Stomach (tissue), 9 donors: ENCODE results near the gene OTUD7B. TPM values are rescaled to one million over a fixed set of nuclear protein-coding genes. Genes with fewer than 3 reads are reported as not detected.
A peak's percentile ranks its signal among the peaks of the same experiment; 100 is the strongest.

ENCODE experiments used
- DNase-seq, 2 donors: peaks; one replicate each; pipeline versions ENCODE4 v3.0.0 to v3.0.0-alpha.2; 2013 to 2019
- H3K27ac ChIP-seq, 5 donors: fragments of 200-600 bp in 4 of 5; sonication (generic) in 4 of 5; one replicate each; pipeline ENCODE4 v1.5.1; 2013 to 2019; ENCODE audit warnings: mild to moderate bottlenecking in 1 of 5, moderate library complexity in 1 of 5
- H3K27me3 ChIP-seq, 3 donors: fragments of 200-600 bp; sonication (generic); one replicate each; pipeline ENCODE4 v1.5.1; 2017 to 2019; ENCODE audit warnings: mixed run types in 1 of 3
- H3K36me3 ChIP-seq, 4 donors: fragments of 200-600 bp; sonication (generic); 1 replicate in 3 of 4; 2 replicates in 1 of 4; pipeline ENCODE4 v1.5.1; 2016 to 2019
- H3K4me1 ChIP-seq, 4 donors: fragments of 200-600 bp; sonication (generic); one replicate each; pipeline ENCODE4 v1.5.1; 2016 to 2019
- H3K4me3 ChIP-seq, 4 donors: fragments of 200-600 bp; sonication (generic) in 3 of 4; one replicate each; pipeline ENCODE4 v1.5.1; 2016 to 2019; ENCODE audit warnings: mild to moderate bottlenecking in 1 of 4
- H3K9me3 ChIP-seq, 4 donors: fragments of 200-600 bp; sonication (generic); one replicate each; pipeline ENCODE4 v1.5.1; 2016 to 2019
- EP300 ChIP-seq: sonication (generic); formaldehyde crosslinking; IDR thresholded peaks from one replicate; pipeline ENCODE4 v1.6.1; 2017; ENCODE audit warnings: antibody characterized with exemption
- POLR2A ChIP-seq, 4 donors: fragments of 450-650 bp; IDR thresholded peaks; one replicate each; pipeline ENCODE4 v1.6.1; 2016; ENCODE audit warnings: antibody characterized with exemption in 4 of 4, control low read depth in 2 of 4, mild to moderate bottlenecking in 1 of 4, moderate library complexity in 1 of 4
- POLR2AphosphoS5 ChIP-seq, 3 donors: sonication (generic); formaldehyde crosslinking; IDR thresholded peaks; one replicate each; pipeline ENCODE4 v1.6.1; 2016; ENCODE audit warnings: antibody characterized with exemption in 3 of 3
- WGBS, 5 donors: extraction: QIAGEN DNeasy Blood & Tissue Kit in 3 of 5; methylation state at CpG; one replicate each; pipeline versions ENCODE4 v1.1.5 to v1.1.7; 2013 to 2018; 5-methylcytosine and 5-hydroxymethylcytosine counted together
- intact Hi-C: fragments of 100-400 bp; cut with DNase I; formaldehyde crosslinking; loops from one replicate; pipeline ENCODE4 v1.15.1; 2023; ENCODE audit warnings: low total_unique reads
- polyA plus RNA-seq, 3 donors: library from polyadenylated mRNA; stranded (reverse); fragments of 200-250 nt; gene quantifications; one replicate each; pipeline ENCODE4 v1.2.3, GENCODE V29; 2013
- total RNA-seq, 5 donors: library from RNA; depleted of rRNA; stranded (reverse); fragments of >200 nt; gene quantifications; one replicate each; pipeline versions ENCODE4 v1.1.0 to v1.2.3, GENCODE V29; 2014 to 2016
- TF ChIP-seq, protein P1 (sequence below), 7 experiments: fragments of 450-650 bp in 4 of 7; fragments of 200-600 bp in 3 of 7; sonication (generic) in 3 of 7; IDR thresholded peaks; one replicate each; pipeline ENCODE4 v1.5.1; 2016 to 2019; ENCODE audit warnings: antibody characterized with exemption in 7 of 7, control low read depth in 2 of 7, mild to moderate bottlenecking in 1 of 7
- donor health status: healthy with polysubstance abuse.
- donor health status: Bipolar disorder and iron deficiency.
- donor health status: healthy.

The OTUD7B gene
- total and polyA plus RNA-seq, 8 donors: 2.2 to 38.8 (median 10.9) TPM

DNA sequence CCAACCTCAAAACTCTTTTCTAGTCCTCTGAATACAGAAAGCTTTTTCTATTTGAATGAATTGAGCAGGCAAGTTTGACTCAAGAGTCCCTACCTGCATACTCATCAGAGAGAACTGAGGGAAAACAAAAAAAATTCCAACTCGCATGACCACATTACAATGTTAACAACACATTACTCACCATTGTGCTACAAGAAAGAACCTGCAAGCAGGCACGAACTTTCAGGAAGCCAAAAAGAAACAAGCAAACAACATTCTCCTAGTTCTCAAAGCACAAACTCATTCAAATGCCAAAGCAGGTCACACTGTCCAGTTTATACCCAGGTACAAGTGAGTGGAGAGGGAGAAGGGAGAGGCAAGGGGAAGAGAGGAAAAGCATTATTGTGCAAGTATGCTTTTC lies 14.6 kb downstream of the OTUD7B start:
- no peak overlapping the region for H3K27ac ChIP-seq
- peak in 1 of 3 donors; percentile 27 for TF ChIP-seq POLR2AphosphoS5 (IDR thresholded peaks at IDR 0.05)
- TF ChIP-seq, protein P1, sequence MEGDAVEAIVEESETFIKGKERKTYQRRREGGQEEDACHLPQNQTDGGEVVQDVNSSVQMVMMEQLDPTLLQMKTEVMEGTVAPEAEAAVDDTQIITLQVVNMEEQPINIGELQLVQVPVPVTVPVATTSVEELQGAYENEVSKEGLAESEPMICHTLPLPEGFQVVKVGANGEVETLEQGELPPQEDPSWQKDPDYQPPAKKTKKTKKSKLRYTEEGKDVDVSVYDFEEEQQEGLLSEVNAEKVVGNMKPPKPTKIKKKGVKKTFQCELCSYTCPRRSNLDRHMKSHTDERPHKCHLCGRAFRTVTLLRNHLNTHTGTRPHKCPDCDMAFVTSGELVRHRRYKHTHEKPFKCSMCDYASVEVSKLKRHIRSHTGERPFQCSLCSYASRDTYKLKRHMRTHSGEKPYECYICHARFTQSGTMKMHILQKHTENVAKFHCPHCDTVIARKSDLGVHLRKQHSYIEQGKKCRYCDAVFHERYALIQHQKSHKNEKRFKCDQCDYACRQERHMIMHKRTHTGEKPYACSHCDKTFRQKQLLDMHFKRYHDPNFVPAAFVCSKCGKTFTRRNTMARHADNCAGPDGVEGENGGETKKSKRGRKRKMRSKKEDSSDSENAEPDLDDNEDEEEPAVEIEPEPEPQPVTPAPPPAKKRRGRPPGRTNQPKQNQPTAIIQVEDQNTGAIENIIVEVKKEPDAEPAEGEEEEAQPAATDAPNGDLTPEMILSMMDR (IDR thresholded peaks at IDR 0.05): no peak
- TF ChIP-seq EP300: no peak
- TF ChIP-seq POLR2A (IDR thresholded peaks at IDR 0.05): no peak
- H3K4me3 ChIP-seq: no peak overlapping the region
- no peak for DNase-seq
- WGBS, 5 donors: 29 to 53% (median 38%) methylated on average over 2 of the region's 2 CpGs
- H3K9me3 ChIP-seq: no peaks in the 10 kb centered on the region
- intact Hi-C loops: no loop called here
- H3K4me1 ChIP-seq: peaks cover 13 to 77% (median 50%) of the 10 kb centered on the region in 4 donors
- peaks cover 0 to 14% (median 11%) of the 10 kb centered on the region in 4 donors for H3K36me3 ChIP-seq
- H3K27me3 ChIP-seq: no peaks in the 10 kb centered on the region

DNA sequence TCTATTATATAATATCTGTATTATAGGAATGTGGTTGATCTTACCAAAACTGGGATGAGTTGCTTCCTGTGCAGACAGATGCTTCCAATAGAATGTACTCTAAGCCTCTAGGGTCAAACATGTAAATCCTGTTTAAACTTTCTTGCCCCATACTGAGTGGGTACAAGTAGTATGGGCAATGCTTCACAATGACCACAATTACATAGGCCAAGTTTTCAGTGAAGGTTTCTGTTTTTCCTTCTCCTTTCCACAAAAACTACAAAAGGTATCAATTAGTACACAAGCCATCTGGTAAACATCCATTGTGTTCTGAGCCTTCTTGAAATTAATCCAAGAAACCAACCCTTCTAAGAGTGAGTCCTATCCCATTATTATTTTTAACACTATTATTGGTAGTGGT lies 16.8 kb downstream of the OTUD7B start:
- Histone ChIP-seq H3K27ac (no peak overlapping the region), H3K9me3 (no peaks in the 10 kb centered on the region), H3K4me3 (no peak overlapping the region), H3K27me3 (no peaks in the 10 kb centered on the region), H3K36me3 (peaks cover 0 to 14% (median 3%) of the 10 kb centered on the region in 4 donors), H3K4me1 (peaks cover 18 to 68% (median 45%) of the 10 kb centered on the region in 4 donors)
- intact Hi-C loops: no loop called here
- TF ChIP-seq POLR2A (IDR thresholded peaks at IDR 0.05) (no peak), EP300 (no peak), POLR2AphosphoS5 (IDR thresholded peaks at IDR 0.05) (no peak)
- TF ChIP-seq, protein P1 (IDR thresholded peaks at IDR 0.05): no peak
- DNase-seq: no peak

- H3K4me3 ChIP-seq: no peak overlapping the region
- WGBS, 5 donors: 38 to 80% (median 48%) methylated on average over 1 of the region's 1 CpG
- no peaks in the 10 kb centered on the region for H3K9me3 ChIP-seq
- no peak for DNase-seq
- no peak overlapping the region for H3K27ac ChIP-seq
- peaks cover 0 to 14% (median 3%) of the 10 kb centered on the region in 4 donors for H3K36me3 ChIP-seq
- TF ChIP-seq POLR2A (IDR thresholded peaks at IDR 0.05) (no peak), POLR2AphosphoS5 (IDR thresholded peaks at IDR 0.05) (no peak), EP300 (no peak)
- TF ChIP-seq, protein P1 (IDR thresholded peaks at IDR 0.05): no peak
- no peaks in the 10 kb centered on the region for H3K27me3 ChIP-seq
- H3K4me1 ChIP-seq: peaks cover 24 to 68% (median 48%) of the 10 kb centered on the region in 4 donors
- intact Hi-C loops: no loop called here
Observed at GRCh38 chr1:149993181-149993580, 17.3 kb downstream of the OTUD7B start.

DNA sequence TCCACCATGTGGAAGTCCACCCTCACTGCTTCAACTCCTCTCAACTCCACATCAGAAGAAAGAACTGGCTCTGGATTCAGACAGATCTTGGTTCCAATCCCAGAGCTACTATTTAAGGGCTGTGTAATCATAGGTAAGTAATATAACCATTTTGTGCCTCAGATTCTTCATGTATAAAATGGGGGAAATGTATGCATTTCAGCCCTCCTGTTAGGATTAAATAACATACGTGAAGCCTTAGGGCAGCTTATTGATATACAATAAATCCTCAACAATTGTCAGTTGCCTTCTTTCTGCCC lies 23.3 kb downstream of the OTUD7B start:
- peaks cover 0 to 14% (median 3%) of the 10 kb centered on the region in 4 donors for H3K36me3 ChIP-seq
- H3K4me3 ChIP-seq: no peak overlapping the region
- no peaks in the 10 kb centered on the region for H3K27me3 ChIP-seq
- no peaks in the 10 kb centered on the region for H3K9me3 ChIP-seq
- peaks cover 8 to 50% (median 30%) of the 10 kb centered on the region in 4 donors for H3K4me1 ChIP-seq
- intact Hi-C loops: no loop called here
- peak overlapping the region in 1 of 5 donors; percentile 34 for H3K27ac ChIP-seq
- no peak for DNase-seq
- 92 to 100% (median 96%) methylated on average over 1 of the region's 1 CpG for WGBS, 5 donors
- no peak for TF ChIP-seq POLR2AphosphoS5 (IDR thresholded peaks at IDR 0.05)
- TF ChIP-seq EP300: no peak
- TF ChIP-seq, protein P1 (IDR thresholded peaks at IDR 0.05): no peak
- TF ChIP-seq POLR2A (IDR thresholded peaks at IDR 0.05): no peak
